ENCODE results near the gene SCN5A.

DNA sequence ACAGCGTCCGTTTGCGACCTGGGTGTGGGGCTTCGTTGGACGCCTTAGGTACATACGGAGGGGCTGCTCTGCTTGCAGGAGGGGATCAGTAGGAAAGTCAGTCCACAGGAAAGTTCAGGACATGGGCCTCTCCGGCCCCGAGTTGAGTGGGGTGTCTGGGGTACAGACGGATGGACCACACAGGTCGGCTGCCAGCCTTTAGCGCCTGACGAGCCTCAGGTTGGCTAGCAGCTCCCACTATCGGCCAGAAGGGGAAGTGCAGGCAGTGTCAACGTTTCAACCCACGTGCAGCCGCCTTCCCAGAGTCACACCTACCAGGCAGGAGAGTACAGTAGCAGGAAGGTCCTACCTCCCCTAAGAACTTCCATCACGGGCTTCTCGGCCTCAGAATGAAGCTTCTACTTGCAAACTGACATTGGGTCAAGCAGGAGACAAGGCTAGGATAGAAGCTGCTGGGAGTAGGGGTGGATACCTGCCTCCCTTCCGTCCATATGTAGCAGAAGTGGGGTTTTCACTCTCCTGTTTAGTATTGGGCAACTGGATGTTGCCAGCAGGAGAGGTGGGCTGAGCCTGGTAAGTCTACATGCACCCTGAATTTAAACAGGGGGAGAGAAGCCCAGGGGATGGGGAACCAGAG, 1.8 kb upstream of the SCN5A start:
- TF ChIP-seq, protein P1, sequence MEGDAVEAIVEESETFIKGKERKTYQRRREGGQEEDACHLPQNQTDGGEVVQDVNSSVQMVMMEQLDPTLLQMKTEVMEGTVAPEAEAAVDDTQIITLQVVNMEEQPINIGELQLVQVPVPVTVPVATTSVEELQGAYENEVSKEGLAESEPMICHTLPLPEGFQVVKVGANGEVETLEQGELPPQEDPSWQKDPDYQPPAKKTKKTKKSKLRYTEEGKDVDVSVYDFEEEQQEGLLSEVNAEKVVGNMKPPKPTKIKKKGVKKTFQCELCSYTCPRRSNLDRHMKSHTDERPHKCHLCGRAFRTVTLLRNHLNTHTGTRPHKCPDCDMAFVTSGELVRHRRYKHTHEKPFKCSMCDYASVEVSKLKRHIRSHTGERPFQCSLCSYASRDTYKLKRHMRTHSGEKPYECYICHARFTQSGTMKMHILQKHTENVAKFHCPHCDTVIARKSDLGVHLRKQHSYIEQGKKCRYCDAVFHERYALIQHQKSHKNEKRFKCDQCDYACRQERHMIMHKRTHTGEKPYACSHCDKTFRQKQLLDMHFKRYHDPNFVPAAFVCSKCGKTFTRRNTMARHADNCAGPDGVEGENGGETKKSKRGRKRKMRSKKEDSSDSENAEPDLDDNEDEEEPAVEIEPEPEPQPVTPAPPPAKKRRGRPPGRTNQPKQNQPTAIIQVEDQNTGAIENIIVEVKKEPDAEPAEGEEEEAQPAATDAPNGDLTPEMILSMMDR (IDR thresholded peaks at IDR 0.05) = peak in 1 of 3 donors; percentile 70
- TF ChIP-seq POLR2A (IDR thresholded peaks at IDR 0.05) = no peak
